Fibroblast of villous mesenchyme (primary cell): Measurements from ENCODE around the gene UBE2E1. TPM values are rescaled to one million over a fixed set of nuclear protein-coding genes. Genes with fewer than 3 reads are reported as not detected.

Experiments
- DNase-seq: peaks from one replicate; pipeline ENCODE4 v3.0.0-alpha.2; 2010; ENCODE audit warnings: low read depth
- H3K4me3 ChIP-seq: 2 replicates; pipeline ENCODE4 v1.5.1; 2011; ENCODE audit warnings: low read depth, mild to moderate bottlenecking, low read length
- CTCF ChIP-seq: IDR thresholded peaks from 2 replicates; pipeline ENCODE4 v1.5.1; 2012; ENCODE audit warnings: low read depth, mild to moderate bottlenecking, low read length; ENCODE audit not compliant: insufficient read depth
- total RNA-seq: library from RNA; depleted of rRNA; stranded (reverse); fragments of >200 nt; gene quantifications from 2 replicates; pipeline ENCODE4 v1.2.3, GENCODE V29; 2012

Gene UBE2E1
- total RNA-seq, 1 donor: 69.5 TPM

- DNase-seq: no peak
- no peak for TF ChIP-seq CTCF
- H3K4me3 ChIP-seq: no peak overlapping the region
These were observed 12.1 kb upstream of the UBE2E1 start for GRCh38 chr3:23793528-23794134.

GRCh38 chr3:23795096-23795495 is 10.7 kb upstream of the UBE2E1 start:
- H3K4me3 ChIP-seq: no peak overlapping the region
- DNase-seq: no peak
- TF ChIP-seq CTCF: no peak

- TF ChIP-seq CTCF: no peak
- DNase-seq: no peak
These were observed 9.2 kb upstream of the UBE2E1 start for GRCh38 chr3:23796518-23796917.

GRCh38 chr3:23797491-23797890 is 8.3 kb upstream of the UBE2E1 start:
- TF ChIP-seq CTCF: no peak
- no peak overlapping the region for H3K4me3 ChIP-seq
- no peak for DNase-seq

More at GRCh38 chr3:23796518-23796917, 9.2 kb upstream of the UBE2E1 start:
- no peak overlapping the region for H3K4me3 ChIP-seq

GRCh38 chr3:23798456-23798855 is 7.3 kb upstream of the UBE2E1 start:
- no peak for DNase-seq

GRCh38 chr3:23798876-23799275 is 6.9 kb upstream of the UBE2E1 start:
- DNase-seq: no peak
- TF ChIP-seq CTCF: no peak
- no peak overlapping the region for H3K4me3 ChIP-seq

More at GRCh38 chr3:23798456-23798855, 7.3 kb upstream of the UBE2E1 start:
- TF ChIP-seq CTCF: no peak
- H3K4me3 ChIP-seq: no peak overlapping the region

- TF ChIP-seq CTCF: peak; percentile 17
- no peak for DNase-seq
- H3K4me3 ChIP-seq: no peak overlapping the region
These were observed 5.0 kb upstream of the UBE2E1 start for GRCh38 chr3:23800731-23801130.
